ENCODE measurements around the gene CISH. TPM values are rescaled to one million over a fixed set of nuclear protein-coding genes. Genes with fewer than 3 reads are reported as not detected.

The CISH gene
- polyA plus RNA-seq, 1 donor = 29.4 TPM

GRCh38 chr3:50600141-50600753, 11.3 kb downstream of the CISH start:
- DNase-seq = no peak

- DNase-seq = no peak
Measured at GRCh38 chr3:50599716-50600118, 11.9 kb downstream of the CISH start.

- no peak for DNase-seq
Measured at GRCh38 chr3:50599115-50599715, 12.4 kb downstream of the CISH start.

GRCh38 chr3:50594253-50594785, 17.3 kb downstream of the CISH start:
- DNase-seq = no peak

GRCh38 chr3:50592568-50592967, 19.0 kb downstream of the CISH start:
- DNase-seq = no peak

- no peak for DNase-seq
Measured at GRCh38 chr3:50591196-50591741, 20.3 kb downstream of the CISH start.

GRCh38 chr3:50588759-50589433, 22.7 kb downstream of the CISH start:
- no peak for DNase-seq

- DNase-seq = no peak
Measured at GRCh38 chr3:50587806-50588758, 23.5 kb downstream of the CISH start.

- no peak for DNase-seq
Measured at GRCh38 chr3:50587373-50587772, 24.2 kb downstream of the CISH start.

GRCh38 chr3:50586763-50587070, 24.9 kb downstream of the CISH start:
- DNase-seq = no peak

GRCh38 chr3:50585919-50586762, 25.4 kb downstream of the CISH start:
- no peak for DNase-seq

GRCh38 chr3:50584391-50584790, 27.2 kb downstream of the CISH start:
- DNase-seq = no peak

- no peak for DNase-seq
Measured at GRCh38 chr3:50583897-50584296, 27.7 kb downstream of the CISH start.

- no peak for DNase-seq
Measured at GRCh38 chr3:50582083-50582482, 29.5 kb downstream of the CISH start.

GRCh38 chr3:50581459-50581842, 30.1 kb downstream of the CISH start:
- DNase-seq = no peak

GRCh38 chr3:50580683-50581458, 30.7 kb downstream of the CISH start:
- DNase-seq = no peak

- DNase-seq = no peak
Measured at GRCh38 chr3:50577348-50577747, 34.2 kb downstream of the CISH start.

GRCh38 chr3:50575372-50575771, 36.2 kb downstream of the CISH start:
- no peak for DNase-seq

- DNase-seq = no peak
Measured at GRCh38 chr3:50574444-50574831, 37.1 kb downstream of the CISH start.

Measured in left kidney (tissue), 2 donors.